ENCODE results near the gene DUSP12.
A peak's percentile ranks its signal among the peaks of the same experiment; 100 is the strongest.
"Not testable (repeated sequence)": the region's sequence is repeated elsewhere in the genome, so short reads cannot be mapped to it uniquely, and the experiment has no call there.

The DUSP12 gene, protein sequence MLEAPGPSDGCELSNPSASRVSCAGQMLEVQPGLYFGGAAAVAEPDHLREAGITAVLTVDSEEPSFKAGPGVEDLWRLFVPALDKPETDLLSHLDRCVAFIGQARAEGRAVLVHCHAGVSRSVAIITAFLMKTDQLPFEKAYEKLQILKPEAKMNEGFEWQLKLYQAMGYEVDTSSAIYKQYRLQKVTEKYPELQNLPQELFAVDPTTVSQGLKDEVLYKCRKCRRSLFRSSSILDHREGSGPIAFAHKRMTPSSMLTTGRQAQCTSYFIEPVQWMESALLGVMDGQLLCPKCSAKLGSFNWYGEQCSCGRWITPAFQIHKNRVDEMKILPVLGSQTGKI

DNA sequence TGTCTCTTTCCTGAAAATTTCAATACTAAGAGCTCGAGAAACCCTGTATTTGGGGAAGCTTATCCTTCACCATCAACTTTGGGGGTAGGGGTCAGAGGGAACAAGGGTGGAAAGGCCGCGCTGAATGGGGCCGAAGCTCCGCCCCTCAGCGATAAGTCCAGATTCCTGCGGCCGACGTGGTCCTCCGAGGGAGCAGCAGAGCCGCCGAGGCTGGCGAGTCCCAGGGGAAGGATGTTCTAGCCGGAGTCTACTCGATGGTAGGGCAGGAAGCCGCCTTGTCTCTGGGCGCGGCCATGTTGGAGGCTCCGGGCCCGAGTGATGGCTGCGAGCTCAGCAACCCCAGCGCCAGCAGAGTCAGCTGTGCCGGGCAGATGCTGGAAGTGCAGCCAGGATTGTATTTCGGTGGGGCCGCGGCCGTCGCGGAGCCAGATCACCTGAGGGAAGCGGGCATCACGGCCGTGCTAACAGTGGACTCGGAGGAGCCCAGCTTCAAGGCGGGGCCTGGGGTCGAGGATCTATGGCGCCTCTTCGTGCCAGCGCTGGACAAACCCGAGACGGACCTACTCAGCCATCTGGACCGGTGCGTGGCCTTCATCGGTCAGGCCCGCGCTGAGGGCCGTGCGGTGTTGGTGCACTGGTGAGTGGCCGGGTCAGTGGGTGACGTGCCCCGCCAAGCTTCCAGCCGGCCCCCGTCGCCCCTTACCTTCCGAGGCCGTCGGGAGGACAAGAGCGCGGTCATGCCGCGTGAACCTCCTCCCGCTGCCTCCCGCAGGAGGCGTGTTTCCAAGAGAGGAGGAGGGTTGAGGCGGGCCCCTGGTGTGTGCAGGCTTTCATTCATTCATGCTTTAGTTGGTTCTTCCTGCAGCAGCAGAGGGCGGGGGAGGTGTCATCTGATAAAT lies at the start of gene DUSP12:
Gene DUSP12, plus strand, starts transcription at position 278 of the 899 bp plus-strand sequence. Its CDS starts 16 bp downstream, at position 294.
- DNase-seq: peak; percentile 94

DNA sequence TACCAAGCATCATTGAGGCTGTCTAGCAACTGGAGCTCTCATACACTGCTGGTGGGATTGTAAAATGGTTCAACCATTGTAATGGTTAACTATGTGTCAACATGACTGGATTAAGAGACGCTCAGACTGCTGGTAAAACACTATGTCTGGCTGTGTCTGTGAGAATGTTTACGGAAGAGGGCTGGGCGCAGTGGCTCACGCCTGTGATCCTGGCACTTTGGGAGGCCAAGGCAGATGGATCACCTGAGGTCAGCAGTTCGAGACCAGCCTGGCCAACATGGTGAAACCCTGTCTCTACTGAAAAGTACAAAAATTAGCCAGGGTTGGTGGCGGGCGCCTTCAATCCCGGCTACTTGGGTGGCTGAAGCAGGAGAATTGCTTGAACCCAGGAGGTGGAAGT lies 47.3 kb upstream of the DUSP12 start:
- DNase-seq: no peak

DNA sequence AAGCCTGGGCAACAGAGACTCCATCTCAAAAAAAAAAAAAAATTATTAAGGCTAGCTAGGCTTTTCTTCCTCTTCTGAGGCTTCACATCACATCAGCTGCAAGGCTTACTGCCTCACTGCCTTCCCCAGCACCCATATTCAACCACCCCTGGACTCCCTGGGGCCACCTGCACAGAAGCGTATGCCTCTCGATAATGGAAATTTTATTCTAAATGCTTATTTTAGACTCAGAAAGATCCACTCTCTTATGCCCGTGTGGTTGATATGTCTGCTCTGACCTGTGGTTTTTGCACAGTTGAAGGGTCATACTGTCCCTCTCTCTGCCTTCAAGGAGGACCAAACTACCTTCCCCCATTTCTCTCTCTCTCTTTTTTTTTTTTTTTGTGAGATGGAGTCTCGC lies 44.0 kb upstream of the DUSP12 start:
- DNase-seq: no peak

DNA sequence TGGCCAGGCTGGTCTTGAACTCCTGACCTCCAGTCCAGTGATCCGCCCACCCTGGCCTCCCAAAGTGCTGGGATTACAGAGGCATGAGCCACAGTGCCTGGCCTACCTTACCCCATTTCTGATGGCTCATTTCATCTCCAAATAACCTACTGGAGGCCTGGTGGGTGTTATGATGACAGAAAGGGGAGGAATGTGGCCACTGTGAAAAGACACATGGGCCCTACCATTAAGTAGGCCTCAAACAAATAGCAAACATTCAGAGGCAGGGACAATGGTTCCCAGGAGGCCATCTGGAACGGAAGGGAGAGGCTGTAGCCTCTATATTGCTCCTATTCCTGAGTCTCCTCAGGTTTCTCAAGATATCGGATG lies 43.5 kb upstream of the DUSP12 start:
- no peak for DNase-seq

DNA sequence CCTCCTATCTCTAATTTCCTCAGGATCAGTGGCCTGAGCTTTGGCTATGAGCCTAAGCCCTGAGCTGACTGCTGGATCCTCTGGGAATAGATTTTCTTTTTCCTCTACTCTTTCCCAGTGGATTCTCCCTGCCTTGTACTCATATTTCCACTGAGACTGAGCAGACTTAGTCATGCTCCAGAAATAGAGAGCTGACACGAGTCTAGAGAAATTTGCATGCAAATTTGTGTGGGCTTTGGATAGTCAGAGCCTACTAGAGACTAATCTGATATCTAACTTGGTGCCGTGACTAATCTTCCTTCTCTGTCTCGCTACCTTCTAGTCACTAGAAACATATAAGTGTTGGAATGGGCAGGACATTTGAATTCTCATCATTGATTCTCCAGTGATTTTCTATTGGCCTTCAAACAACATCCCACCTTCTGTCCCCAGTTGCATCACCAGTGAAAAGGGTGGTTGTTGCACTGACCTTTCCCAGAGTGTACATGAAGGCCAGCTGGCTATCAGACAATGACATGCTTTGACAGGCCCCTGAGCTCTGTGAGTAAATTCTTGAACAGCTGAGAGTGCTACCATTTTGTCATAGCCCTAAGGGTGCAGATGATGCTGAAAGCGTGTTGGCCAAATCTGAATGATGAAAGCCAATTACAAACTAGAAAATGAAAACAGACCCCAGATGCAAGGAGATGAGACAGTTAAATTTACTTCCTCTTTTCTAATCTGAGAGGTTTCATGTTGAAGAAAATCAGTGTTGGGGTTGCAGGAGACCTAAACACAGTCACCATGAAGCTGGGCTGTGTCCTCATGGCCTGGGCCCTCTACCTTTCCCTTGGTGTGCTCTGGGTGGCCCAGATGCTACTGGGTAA lies 42.9 kb upstream of the DUSP12 start, which contains the start of gene FCRLA:
Gene FCRLA, plus strand, starts transcription at position 748 of the 866 bp plus-strand sequence. Its CDS starts 36 bp downstream, at position 784.
- no peak for DNase-seq

DNA sequence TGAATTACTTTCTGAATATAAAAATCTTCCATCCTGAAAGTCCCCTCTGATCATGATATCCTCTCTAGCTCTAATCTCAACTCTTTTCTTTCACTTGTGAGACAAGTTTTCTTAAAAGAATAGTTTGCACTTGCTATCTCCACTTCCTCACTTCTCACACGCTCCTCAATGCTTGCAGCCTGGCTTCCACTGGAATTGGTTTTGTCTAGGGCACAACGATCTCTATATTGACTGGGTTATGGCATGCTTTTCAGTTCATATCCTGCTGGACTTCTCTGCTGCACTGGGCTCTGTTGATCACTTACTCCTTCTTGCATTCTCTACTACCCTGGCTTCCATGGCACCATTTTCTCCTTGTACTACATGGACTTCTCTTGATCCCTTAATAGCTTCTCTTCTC lies 42.1 kb upstream of the DUSP12 start:
- DNase-seq: no peak

DNA sequence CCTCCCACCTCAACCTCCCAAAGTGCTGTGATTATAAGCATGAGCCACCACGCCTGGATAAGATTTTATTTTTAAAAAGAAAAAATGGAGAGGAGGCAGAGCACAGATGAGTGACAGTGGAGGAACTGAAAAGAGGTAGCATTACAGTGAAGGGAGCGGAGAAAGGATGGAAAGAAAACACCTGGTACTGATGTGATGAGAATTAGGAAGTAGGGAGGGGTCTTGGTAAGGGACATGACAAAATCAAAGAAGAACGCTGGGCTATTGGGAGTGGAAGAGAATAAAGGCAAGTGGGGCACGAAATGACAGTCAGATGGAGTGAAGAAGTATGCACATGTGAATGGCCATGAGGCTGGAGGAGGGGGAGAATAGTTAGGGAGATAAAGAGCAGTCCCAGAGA lies 40.2 kb upstream of the DUSP12 start:
- no peak for DNase-seq

DNA sequence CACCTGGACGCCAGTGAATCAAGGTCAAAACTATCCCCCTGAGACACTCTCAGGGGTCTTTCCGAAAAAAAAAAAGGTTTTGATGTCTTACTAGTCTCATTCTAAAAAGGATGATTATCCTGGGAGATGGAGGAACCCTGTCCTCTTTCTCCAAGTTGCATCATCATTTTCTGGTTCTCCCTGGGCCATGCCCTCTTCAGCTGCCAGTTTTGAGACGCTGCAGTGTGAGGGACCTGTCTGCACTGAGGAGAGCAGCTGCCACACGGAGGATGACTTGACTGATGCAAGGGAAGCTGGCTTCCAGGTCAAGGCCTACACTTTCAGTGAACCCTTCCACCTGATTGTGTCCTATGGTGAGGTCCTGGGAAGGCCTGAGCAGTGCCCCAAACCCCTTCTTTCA lies 39.0 kb upstream of the DUSP12 start:
- no peak for DNase-seq

DNA sequence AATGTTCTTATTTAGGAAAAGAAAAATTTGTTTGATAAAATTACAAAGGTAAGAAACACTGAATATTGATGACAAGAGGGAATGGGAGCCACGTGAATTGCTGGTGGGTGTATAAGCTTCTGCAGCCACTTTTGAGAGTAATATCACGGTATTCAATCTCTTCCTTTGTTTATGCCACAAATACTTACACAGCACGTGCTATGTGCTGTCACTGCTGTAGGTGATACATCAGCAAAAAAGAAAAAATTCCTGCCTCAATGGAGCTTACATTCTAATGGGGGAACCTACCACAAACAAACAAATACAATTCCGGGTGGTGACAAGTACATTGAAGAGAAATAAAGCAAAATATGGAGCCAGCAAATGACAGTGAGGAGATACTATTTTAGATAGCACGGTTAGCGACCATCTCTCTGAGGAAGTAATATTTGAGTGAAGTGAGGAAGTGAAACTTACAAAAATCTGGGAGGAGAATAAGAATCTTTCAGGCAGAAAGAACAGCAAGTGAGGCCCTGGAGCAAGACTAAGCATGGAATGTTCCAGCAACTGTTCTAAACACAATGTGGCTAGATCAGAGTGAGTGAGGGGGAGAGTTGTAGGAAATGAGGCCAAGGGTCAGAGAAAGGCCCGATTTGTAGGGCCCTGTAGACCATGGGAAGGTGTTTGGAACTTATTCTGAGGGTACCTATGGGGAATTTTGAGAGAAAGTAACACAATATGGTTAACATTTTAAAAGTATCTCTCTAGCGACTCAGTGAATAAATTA lies 30.8 kb upstream of the DUSP12 start:
- no peak for DNase-seq

DNA sequence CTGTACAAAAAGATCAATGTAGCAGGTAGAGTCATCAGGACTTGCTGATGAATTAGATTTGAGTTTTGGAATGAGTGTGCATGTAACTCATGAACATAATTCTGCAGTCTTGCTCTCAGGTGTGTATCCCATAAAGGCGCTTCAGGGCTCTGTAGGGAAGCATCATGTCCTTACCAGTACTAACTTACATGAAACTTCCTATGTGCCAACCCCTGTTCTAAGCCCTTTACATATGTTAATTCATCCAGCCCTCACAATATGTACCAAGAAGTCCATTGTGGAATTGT lies 30.3 kb upstream of the DUSP12 start:
- no peak for DNase-seq

DNA sequence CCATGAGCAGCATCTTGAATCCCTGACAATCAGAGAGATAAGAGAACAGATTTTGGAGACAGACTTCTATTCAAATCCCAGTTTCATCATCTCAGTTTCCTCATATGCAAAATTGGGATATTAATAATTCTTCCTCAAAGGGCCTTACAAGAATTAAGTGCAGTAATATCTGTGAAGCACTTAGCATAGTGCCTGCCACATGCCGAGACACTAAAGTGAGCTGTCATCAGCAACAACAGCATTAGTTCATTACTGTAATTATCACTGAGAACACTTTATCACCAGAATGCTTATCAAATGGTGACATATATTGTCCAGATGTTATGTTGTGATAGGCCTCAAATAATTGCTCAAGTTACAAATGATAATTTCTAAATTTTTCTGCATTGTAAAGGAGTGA lies 29.2 kb upstream of the DUSP12 start:
- no peak for DNase-seq

DNA sequence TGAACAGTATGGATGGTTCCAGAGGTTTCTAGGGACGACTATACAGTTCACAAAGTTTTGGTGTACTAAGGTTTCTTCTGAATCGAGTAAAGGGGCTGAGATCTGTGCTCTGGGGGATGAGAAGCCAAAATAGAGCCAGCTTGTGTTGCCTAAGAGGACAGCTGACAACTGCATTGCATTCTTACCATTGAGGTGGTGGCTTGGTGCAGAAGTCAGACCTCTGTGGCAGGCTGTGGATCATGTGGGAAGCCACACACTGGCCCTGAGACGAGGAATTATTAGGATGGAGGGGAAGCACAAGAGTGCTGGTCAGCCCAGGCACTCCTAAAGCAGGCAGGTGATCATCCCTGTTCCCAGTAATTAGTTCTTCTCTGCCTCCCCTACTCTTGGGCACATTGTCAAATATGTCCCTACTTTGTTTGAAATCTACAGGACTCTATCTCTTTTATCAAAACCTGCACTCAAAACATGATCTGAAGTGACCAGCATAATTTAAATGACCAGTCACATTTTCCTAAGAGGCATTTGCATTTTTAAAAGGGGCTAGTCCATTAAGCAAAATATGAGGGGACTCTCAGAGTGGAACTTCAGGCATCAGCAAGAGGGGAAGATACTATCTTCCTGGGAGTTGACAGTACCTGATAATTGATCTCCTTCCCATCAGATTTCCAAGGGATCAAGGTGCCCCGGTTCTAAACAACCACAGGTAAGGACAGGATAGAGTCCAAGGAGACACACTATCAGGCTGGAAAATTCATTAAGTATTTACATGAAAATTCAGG lies 28.4 kb upstream of the DUSP12 start, which contains the start of gene FCRLB:
Gene FCRLB, plus strand, starts transcription at position 589 of the 782 bp plus-strand sequence. CDS start 1,129 bp downstream, outside the sequence.
- DNase-seq: no peak

DNA sequence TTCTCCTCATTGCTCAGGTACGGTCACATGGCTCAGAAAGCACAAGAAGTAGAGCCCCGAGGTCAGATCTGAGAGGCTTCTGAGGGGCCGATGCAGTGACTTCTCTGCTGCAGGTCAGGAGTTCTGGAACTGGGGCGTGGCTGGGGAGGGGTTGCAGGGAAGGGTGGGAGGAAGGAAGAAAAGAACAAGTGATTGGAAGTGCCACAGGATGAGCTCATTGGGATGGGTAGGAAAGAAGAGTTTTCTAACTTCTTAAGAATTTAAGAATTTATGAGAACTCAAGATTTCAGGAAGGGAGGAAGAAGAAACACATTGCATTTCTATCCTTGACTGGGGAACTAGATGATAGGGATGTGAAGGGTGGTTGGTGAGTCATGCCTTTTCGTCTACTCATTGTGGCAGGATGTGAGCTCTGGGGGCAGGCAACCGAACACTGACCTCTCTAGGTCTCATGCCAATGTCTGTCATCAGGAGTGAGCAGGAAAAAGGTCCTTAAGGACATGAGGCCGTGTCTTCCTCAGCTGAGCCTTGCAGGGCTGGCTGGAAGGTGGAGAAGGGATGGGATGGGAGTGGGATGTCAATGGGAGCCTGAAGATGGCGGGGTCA lies 27.7 kb upstream of the DUSP12 start:
- no peak for DNase-seq

DNA sequence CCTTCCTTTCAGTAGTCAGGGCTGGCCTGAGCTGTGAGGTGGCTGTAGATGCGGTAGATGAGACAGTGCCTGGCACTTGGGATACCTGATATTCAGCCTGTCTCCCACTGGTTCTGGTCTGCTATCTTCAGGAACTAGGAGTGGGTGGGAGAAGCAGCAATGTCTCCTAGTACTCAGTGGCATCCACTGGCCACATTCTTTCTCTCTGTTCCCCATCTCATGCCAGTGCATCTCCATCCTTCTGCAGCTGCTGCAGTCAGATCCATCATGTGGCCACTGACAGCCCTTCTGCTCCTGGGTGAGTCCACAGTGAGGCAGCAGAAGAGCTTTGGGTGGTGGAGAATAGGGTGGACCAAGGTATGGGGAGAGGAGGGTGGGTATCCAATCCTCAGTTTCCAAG lies 27.2 kb upstream of the DUSP12 start:
- DNase-seq: no peak

DNA sequence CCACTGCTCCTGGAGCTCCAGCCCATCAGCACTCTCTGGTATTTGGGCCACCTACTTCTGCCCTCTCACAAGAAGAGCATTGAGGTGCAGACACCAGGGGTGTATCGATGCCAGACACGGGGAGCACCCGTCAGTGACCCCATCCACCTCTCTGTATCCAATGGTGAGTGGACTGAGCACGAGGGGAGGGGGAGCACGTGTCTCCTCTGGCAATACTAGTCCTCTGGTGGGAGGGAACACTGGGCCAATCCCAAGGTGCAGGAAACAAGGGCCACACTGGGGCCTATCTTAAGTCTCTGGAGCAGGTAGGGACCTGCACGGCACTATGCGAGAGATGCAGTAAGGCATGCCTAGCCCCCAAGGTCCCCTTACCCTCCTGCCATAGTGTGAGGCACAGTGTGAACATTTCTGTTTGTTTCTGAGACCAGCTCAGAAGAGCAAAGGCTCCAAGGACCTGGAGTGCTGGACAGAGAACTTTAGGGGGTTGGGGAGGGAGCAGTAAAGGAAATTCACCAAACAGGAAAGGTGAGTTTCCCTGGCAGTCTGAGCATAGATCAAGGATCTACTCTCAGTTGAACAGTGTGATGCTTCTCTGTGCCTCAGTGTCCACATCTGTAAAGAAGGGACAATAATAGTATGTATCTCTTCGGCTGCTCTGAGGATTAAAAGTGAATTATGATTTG lies 26.0 kb upstream of the DUSP12 start:
- no peak for DNase-seq

DNA sequence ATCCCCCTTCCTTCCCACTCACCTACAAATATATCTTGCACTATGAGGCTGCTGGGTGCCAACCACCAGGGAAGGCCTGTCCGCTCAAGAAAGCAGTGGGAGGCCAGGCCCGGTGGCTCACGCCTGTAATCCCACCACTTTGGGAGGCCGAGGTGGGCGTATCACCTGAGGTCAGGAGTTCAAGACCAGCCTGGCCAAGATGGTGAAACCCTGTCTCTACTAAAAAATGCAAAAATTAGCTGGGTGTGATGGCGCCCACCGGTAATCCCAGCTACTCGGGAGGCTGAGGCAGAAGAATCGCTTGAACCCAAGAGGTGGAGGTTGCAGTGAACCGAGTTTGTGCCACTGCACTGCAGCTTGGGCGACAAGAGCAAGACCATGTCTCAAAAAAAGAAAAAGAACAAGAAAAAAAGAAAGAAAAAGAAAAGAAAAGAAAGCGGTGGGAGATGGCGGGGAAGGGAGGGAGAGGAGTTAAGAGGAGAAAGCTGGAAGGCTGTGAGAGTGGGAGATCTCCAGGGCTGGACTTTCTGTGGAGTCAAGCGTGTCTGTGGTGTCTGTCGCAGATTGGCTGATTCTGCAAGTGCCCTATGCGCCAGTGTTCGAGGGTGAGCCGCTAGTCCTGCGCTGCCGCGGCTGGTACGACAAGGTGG lies 24.2 kb upstream of the DUSP12 start:
- not testable (repeated sequence) for DNase-seq

DNA sequence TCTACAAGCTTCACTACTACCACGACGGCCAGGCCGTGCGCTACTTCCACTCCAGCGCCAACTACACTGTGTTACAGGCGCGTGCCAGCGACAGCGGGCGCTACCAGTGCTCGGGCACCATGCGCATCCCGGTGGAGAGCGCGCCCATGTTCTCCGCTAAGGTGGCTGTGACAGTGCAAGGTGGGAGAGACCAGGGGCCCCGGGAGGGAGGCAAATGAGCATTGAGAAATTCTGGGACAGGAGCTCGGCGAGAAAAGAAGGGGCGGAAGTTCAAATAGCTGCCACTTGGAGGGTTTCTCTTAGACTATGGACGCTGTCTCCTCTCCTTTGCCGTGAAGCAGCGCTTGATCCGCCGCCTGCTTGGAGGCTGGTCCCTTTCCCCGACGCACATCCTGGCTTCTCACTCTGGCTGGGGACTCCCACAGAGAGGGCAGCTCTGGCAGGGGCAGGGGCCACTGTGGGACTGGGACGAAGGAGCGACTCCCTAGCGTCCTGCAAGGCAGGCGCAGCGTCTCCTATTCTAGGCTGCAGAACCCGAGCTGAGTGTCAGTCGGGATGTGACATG lies 23.6 kb upstream of the DUSP12 start:
- DNase-seq: peak; percentile 82

DNA sequence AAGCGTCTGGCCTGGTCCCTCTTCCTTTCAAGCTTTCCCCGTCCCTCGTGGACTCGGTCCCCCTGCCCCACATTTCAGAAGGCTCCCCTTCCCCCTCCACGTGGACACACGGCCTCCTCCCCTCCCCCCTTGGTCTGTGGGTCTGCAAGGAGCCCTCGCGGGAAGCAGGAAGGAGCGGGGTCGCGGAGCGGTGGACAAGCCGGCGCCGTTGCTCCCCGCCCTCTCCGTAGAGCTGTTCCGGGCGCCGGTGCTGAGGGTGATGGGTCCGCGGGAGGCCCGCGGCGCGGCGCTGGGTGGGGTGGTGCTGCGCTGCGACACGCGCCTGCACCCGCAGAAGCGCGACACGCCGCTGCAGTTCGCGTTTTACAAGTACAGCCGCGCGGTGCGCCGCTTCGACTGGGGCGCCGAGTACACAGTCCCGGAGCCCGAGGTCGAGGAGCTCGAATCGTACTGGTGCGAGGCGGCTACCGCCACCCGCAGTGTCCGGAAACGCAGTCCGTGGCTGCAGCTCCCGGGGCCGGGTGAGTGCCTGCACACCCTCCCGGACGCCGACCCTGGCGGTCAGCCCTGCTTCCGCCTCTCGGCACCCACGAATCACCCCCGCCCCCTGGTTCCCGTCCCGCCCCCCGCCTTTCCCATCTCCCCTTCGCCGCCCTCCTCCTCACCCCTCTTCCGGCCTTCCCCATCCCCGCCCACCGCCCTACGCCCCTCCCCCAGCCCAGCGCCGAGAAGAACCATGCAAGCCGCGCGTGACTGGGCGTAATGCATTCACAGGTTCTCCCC lies 22.9 kb upstream of the DUSP12 start:
- DNase-seq: peak; percentile 95

Data from right forelimb (tissue), 1 donor.